Measurements from ENCODE around the gene SPINDOC. TPM values are rescaled to one million over a fixed set of nuclear protein-coding genes. Genes with fewer than 3 reads are reported as not detected.

Gene SPINDOC
- total RNA-seq, 1 donor = 17.7 TPM

DNA sequence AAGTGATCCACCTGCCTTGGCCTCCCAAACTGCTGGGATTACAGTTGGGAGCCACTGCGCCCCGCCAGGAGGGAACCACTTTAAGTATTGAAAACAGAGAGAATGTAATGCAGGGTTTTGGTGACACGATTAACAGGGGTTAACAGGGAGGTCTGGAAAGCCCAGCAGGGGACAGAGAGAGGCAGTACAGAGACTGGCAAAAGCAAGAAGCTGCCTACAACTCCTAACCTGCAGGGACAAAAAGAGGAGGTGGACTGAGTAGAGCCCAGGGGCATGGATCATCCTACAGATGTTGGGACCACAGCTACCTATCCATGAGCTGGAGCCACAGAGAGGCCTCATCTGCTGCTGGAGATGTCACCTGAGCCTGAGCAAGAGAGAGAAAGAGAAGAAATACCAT, 1.7 kb upstream of the SPINDOC start:
- Histone ChIP-seq H4K20me1 (ENCODE audit: insufficient read depth, low read length) (peaks cover 25% of the 10 kb centered on the region), H3K27me3 (ENCODE audit: insufficient read depth, low read length) (no peaks in the 10 kb centered on the region), H3K79me2 (ENCODE audit: insufficient read depth, low read length) (peaks cover 31% of the 10 kb centered on the region), H3K9me3 (ENCODE audit: low read depth, low read length) (no peaks in the 10 kb centered on the region), H2AFZ (ENCODE audit: low read length) (no peak overlapping the region), H3K4me3 (ENCODE audit: insufficient read depth, low read length) (no peak overlapping the region), H3K27ac (ENCODE audit: low read depth, low read length) (no peak overlapping the region), H3K4me2 (ENCODE audit: insufficient read depth, low read length) (no peak overlapping the region), H3K36me3 (ENCODE audit: insufficient read depth, low read length) (peaks cover 12% of the 10 kb centered on the region), H3K4me1 (ENCODE audit: insufficient read depth, low read length) (peaks cover 19% of the 10 kb centered on the region)
- TF ChIP-seq, protein P1, sequence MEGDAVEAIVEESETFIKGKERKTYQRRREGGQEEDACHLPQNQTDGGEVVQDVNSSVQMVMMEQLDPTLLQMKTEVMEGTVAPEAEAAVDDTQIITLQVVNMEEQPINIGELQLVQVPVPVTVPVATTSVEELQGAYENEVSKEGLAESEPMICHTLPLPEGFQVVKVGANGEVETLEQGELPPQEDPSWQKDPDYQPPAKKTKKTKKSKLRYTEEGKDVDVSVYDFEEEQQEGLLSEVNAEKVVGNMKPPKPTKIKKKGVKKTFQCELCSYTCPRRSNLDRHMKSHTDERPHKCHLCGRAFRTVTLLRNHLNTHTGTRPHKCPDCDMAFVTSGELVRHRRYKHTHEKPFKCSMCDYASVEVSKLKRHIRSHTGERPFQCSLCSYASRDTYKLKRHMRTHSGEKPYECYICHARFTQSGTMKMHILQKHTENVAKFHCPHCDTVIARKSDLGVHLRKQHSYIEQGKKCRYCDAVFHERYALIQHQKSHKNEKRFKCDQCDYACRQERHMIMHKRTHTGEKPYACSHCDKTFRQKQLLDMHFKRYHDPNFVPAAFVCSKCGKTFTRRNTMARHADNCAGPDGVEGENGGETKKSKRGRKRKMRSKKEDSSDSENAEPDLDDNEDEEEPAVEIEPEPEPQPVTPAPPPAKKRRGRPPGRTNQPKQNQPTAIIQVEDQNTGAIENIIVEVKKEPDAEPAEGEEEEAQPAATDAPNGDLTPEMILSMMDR (IDR thresholded peaks at IDR 0.05; ENCODE audit: extremely low read depth, low read depth, low read length) = no peak
- no peak for DNase-seq (ENCODE audit: insufficient read length, low spot score, missing footprints)

DNA sequence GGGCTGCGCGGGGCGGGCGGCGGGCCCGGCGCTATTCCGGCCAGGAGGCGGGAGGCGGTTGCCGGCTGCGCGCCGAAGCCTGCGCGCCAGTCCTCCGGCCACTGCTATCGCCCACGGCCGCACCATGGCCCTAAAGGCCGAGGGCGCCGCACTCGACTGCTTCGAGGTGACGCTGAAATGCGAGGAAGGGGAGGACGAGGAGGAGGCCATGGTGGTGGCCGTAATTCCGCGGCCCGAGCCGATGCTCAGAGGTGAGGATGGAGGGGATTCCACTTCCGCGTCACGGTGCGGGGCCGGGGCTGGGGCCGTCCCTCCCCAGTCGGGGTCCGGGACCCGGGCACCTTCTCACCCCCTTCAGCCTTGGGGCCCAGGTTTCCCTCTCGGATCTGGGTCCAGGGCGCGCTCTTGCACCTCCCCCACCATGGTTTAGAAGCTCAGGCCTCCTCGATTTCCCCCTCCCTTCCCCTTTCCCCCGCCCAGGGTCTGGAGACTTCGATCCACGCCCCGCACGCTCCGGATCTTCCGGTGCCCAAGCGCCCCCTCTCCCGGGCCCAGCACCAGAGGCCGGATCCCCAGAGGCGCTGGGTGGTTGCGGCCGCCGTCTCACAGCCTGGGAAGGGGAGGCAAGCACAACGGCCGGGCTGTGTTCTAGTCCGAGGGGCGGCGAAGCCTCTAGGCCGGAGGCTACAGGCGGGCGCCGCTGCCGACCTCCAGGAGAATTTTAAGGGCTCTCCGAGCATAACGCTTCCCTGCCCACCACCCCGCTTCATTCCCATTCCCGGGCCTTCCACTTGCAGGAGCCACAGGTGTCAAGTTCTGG, 517 bp downstream of the SPINDOC start:
- Histone ChIP-seq H3K79me2 (ENCODE audit: insufficient read depth, low read length) (peaks cover 45% of the 10 kb centered on the region), H2AFZ (ENCODE audit: low read length) (peak overlapping the region; percentile 82), H3K27ac (ENCODE audit: low read depth, low read length) (peak overlapping the region; percentile 58), H3K4me2 (ENCODE audit: insufficient read depth, low read length) (peak overlapping the region; percentile 79), H3K4me3 (ENCODE audit: insufficient read depth, low read length) (peak overlapping the region; percentile 94), H4K20me1 (ENCODE audit: insufficient read depth, low read length) (peaks cover 36% of the 10 kb centered on the region), H3K9me3 (ENCODE audit: low read depth, low read length) (no peaks in the 10 kb centered on the region), H3K36me3 (ENCODE audit: insufficient read depth, low read length) (peaks cover 22% of the 10 kb centered on the region), H3K4me1 (ENCODE audit: insufficient read depth, low read length) (peaks cover 19% of the 10 kb centered on the region), H3K27me3 (ENCODE audit: insufficient read depth, low read length) (no peaks in the 10 kb centered on the region)
- TF ChIP-seq, protein P1 (IDR thresholded peaks at IDR 0.05; ENCODE audit: extremely low read depth, low read depth, low read length) = no peak
- peak; percentile 95 for DNase-seq (ENCODE audit: insufficient read length, low spot score, missing footprints)

DNA sequence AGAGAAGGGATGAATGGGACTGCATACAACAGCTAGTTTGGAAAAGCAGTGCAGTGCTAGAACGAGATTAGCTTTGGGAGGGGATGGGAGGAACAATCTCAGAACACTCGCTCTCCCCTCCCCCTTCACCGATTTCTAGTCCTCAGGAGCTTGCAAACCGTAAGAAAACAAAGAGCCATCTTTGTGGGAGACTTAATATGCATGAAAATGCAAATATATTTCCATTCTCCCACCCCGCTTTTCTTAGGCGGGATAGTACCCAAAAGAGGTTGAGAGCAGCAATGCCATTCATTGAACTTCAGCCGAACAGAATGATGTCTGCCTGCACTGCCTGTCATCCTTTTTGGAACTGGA, 1.1 kb downstream of the SPINDOC start:
- H3K36me3 ChIP-seq (ENCODE audit: insufficient read depth, low read length) = peaks cover 26% of the 10 kb centered on the region

DNA sequence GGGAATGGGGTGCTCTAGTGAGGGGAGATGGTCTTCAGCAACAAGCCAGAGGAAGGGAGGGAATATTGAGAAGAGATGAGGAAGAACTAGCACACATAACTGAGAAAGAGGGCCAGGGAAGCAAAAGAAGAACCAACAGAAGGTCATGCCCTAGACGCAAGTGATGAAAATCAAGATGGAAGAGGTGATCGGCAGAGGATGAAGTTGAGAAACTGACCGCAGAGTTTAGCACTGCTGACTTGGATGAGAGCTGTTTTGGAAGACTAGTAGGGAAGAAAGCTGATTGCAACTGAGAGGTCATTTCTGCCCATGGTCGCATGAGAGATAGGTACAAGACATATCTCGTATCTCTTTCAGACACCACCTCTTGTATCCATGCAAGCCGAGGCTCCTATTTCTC, 2.9 kb downstream of the SPINDOC start:
- H3K27me3 ChIP-seq (ENCODE audit: insufficient read depth, low read length) = no peaks in the 10 kb centered on the region
- TF ChIP-seq, protein P1 (IDR thresholded peaks at IDR 0.05; ENCODE audit: extremely low read depth, low read depth, low read length) = no peak
- H4K20me1 ChIP-seq (ENCODE audit: insufficient read depth, low read length) = peaks cover 36% of the 10 kb centered on the region
- H3K9me3 ChIP-seq (ENCODE audit: low read depth, low read length) = no peaks in the 10 kb centered on the region
- DNase-seq (ENCODE audit: insufficient read length, low spot score, missing footprints) = no peak
- peaks cover 45% of the 10 kb centered on the region for H3K79me2 ChIP-seq (ENCODE audit: insufficient read depth, low read length)
- H3K4me2 ChIP-seq (ENCODE audit: insufficient read depth, low read length) = no peak overlapping the region
- peaks cover 19% of the 10 kb centered on the region for H3K4me1 ChIP-seq (ENCODE audit: insufficient read depth, low read length)
- no peak overlapping the region for H2AFZ ChIP-seq (ENCODE audit: low read length)
- peaks cover 41% of the 10 kb centered on the region for H3K36me3 ChIP-seq (ENCODE audit: insufficient read depth, low read length)
- H3K4me3 ChIP-seq (ENCODE audit: insufficient read depth, low read length) = no peak overlapping the region
- no peak overlapping the region for H3K27ac ChIP-seq (ENCODE audit: low read depth, low read length)

More for the DNA sequence above, 1.1 kb downstream of the SPINDOC start:
- Histone ChIP-seq H3K9me3 (ENCODE audit: low read depth, low read length) (no peaks in the 10 kb centered on the region), H3K27me3 (ENCODE audit: insufficient read depth, low read length) (no peaks in the 10 kb centered on the region), H2AFZ (ENCODE audit: low read length) (peak overlapping the region; percentile 82), H3K27ac (ENCODE audit: low read depth, low read length) (peak overlapping the region; percentile 58), H3K4me3 (ENCODE audit: insufficient read depth, low read length) (peak overlapping the region; percentile 94), H3K4me1 (ENCODE audit: insufficient read depth, low read length) (peaks cover 19% of the 10 kb centered on the region), H3K4me2 (ENCODE audit: insufficient read depth, low read length) (peak overlapping the region; percentile 79), H3K79me2 (ENCODE audit: insufficient read depth, low read length) (peaks cover 45% of the 10 kb centered on the region), H4K20me1 (ENCODE audit: insufficient read depth, low read length) (peaks cover 36% of the 10 kb centered on the region)
- TF ChIP-seq, protein P1 (IDR thresholded peaks at IDR 0.05; ENCODE audit: extremely low read depth, low read depth, low read length) = no peak
- DNase-seq (ENCODE audit: insufficient read length, low spot score, missing footprints) = peak; percentile 86

All from osteoblast (primary cell).